Activated T-cell treated with anti-CD3 and anti-CD28 coated beads for 48 hours (primary cell): ENCODE data around the gene C2CD4B.

Source experiments
- DNase-seq: peaks from one replicate; pipeline ENCODE4 v3.0.0-alpha.2; 2020; ENCODE audit warnings: low read depth

Gene C2CD4B, protein sequence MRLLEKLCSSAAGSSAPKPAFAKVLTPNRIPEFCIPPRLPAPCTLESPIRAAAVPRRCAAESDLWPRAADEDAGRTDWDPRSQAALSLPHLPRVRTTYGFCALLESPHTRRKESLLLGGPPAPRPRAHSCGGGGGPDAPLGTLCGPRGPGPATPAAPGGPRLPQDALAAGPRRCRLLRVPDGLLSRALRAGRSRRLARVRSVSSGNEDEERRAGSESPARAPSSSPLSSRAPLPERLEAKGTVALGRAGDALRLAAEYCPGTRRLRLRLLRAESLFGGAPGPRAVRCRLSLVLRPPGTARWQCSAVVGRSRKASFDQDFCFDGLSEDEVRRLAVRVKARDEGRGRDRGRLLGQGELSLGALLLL

DNA sequence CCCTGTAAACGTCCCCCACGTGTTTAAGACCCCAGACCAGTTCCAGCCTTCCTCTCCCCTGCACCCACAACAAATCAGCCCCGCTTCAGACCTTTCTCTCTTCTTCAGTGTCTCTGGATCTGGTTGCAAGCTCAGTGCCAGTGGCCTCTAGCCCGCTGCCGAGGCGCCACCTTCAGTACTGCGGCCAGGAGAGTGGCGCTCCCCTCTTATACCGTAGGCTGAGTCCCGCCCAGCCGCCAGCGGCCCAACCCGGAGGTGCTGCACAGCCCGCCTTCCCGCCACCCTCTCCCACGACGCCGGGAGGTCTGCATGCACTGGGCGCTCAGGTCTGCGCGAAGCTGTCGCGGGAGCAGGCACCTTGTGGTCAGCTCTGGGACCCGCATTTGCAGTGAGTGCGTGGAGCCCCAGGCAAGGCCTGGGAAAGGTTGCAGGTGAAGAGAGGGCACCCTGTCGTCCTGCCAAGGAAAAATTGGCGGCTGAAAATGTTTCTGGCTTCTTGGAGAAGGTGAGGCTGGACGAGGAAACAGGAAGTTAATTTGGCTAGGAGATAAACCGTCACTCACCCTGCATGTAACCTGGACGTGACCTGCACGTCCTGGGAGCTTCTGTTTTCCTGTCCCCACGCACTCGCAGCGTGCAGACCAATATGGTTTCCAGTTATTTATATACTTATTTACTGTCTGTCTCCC lies at the start of gene C2CD4B:
TSS of gene C2CD4B (minus strand) at position 182 of the 689 bp plus-strand sequence. CDS start 301 bp downstream, outside the sequence.
- peak; percentile 28 for DNase-seq

DNA sequence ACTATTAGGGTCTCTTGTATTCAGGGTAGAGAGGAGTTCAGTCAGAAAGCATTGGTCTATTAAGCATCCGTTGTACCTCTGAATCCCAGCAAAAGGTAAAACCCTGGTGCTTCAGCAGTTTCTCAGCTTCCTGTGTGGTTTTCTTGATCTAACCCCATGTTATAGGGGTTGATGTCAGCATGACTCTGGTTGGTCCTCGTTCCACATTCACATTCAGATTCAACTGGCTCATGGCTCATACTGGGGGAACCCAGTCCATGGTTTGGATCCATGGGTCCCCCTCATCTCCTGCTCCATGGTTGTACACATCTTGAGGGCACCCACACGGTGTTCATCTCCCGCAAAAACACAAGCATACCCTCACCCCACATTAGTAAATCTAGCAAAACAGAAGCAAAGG lies 47.7 kb upstream of the C2CD4B start:
- no peak for DNase-seq

DNA sequence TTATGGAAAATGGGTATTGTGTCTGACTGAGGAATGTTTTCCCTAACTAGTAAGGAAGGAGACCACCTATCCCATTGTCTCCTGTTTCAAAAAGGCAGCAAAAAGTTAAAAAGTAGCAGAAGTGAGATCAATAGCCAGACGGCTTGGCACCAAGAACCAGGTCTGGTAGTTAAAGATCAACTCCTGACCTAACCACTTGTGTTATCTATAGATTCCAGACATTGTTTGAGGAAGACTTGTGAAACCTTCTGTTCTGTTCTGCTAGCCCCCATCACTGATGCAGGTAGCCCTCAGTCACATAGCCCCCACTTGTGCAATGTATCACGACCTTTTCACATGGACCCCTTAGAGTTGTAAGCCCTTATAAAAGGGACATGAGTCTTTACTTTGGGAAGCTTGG lies 46.3 kb upstream of the C2CD4B start:
- no peak for DNase-seq

DNA sequence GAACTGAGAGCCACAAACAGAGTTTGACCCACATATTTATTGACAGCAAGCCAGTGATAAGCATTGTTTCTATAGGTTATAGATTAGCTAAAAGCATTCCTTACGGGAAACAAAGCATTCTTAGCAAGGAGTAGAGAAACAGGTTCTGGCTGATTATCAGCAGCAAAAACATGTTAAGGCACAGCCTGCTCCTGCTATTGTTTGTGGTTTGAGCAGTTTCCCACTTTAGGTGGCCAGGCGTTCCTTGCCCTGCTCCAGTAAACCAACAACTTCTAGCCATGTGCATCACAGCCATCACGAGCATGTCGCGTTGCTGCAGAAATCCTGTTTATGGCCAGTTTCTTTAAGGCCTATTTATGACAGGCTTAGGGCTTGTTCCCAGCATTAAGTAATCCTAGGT lies 44.7 kb upstream of the C2CD4B start:
- DNase-seq: no peak

DNA sequence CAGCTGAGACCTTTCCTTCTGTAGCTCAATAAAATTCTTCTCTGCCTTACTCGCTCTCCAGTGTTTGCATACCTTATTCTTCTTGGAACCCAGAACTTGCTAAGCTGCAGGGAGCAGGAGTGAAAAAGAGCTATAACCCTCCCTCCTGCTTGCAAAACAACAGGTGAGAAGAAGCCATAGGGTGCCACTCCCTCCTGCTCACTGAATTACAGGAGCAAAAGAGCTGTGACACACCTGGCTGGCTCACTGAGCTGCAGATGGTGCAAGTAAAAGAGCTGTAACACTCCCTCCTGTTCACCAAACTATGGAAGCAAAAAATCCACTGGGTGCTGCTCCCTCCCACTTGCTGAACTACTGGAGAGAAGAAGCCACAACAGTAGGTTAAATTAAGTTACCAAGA lies 44.2 kb upstream of the C2CD4B start:
- no peak for DNase-seq

DNA sequence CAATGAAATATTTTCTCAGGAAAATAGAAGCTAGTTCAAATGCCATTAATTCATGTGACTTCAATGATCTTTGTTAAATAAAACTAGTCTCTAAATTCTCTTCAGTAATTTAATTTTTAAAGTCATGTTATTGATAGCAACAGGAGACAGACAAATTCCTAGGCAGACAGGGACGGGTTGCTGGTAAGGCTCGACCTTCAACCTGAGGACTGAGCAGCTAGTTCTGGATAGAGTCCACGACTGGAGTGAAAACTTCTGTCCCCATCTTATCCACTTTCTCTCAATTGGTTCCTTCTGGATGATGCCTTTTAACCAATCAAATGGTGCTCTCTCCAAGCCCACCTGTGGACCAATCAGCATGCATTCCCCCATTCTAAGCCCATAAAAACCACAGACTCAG lies 43.8 kb upstream of the C2CD4B start:
- DNase-seq: no peak

DNA sequence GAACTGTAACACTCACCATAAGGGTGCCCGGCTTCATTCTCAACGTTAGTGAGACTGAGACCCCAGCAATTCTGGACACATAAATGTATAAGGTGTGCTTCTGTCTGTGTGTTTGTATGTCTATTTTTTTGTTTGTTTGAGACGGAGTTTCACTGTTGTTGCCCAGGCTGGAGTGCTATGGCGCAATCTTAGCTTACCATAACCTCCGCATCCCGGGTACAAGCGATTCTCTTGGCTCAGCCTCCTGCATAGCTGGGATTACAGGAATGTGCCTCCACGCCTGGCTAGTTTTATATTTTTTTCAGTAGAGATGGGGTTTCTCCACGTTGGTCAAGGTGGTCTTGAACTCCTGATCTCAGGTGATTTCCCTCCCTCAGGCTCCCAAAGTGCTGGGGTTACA lies 43.3 kb upstream of the C2CD4B start:
- DNase-seq: no peak

DNA sequence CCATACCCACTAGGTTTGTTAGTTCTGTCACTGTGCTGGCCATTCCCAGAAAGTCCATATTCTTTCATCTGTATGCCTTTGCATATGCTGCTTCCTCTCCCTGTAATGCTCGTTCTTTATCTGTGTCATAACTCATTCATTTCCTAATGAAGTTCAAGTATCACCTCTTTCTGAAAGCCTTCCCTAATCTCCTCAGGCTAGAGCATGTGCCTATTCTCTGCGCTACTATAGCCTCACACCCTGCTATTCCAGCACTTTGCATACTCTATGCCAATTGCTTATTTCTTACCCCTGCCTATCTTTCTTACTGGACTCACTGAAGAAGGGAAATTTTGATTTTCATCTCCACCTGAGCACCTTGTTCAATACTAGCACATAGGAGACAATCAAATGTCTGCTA lies 25.6 kb upstream of the C2CD4B start:
- no peak for DNase-seq

DNA sequence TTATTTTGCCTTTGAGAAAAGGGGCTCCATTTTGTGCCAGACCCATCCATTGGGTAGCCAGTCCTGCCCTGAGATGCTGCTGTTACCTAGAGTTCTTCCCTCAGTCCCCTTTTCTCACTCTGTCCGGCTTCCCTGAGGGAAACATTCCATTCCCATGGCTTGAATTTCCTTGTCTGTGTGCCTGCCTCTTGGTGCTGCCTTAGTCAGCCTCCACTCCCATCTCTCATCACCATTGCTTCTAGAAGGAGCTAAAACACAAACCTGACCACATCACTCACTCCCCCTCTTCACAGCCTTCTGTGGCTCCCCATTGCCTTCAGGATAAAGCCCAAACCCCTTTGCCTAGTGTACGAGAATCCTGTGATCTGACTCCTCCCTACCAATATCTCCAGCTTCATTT lies 25.2 kb upstream of the C2CD4B start:
- DNase-seq: no peak

DNA sequence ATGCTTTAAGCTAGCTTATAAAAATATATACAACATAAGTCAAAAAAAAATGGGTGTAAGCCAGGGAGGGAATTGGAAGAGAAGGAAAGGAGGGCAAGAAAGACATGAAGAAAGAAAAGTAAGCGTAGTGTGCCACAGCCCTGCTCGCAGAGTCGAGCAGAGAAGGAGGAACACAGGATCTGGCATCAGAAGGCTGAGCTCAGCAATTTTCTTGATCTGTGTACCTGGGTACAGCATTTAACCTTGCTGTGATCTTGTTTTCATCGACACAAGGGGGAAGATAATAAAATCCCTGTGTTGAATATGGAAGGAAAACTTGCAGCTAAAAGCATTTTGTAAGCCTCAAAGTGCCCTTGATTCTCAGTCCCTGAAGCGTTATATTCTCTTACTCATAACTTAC lies 23.7 kb upstream of the C2CD4B start:
- DNase-seq: no peak

DNA sequence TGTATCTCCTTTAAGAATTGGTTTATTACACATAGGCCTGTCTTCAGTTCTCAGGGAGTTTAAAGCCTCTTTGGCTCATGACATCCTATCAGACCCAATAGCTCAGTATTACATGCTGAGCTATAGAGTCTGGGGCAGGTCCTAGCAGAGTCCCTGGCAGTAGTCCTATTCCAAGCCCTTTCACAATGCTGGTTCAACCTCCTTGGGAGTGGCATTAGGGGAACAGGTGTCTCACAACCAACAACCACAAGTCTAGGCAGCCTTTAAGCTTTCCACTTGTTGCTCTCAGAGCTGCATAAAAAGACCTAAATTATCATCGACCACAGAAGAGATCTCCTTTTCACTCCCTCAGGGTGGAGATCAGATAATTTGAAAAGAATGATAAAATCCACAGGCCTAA lies 22.8 kb upstream of the C2CD4B start:
- no peak for DNase-seq

DNA sequence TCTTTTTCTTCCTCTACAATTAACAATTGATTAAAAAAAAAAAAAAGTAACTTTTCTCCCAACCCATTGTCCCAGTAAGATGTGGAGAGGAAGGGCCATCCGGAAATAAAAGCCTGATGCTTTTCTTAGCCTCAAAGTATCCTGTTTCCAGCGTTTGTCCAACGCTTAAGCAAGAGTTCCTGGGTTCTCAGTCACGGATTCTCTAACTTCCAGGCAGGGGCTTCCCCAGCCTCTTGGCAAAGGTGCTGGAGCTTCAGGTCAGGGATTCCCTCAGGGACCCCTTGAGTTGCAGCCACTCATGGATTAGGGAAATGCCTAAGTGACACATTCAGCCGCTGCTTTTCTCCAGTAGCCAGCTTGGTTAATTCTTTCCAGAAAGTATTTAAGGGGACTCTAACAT lies 22.3 kb upstream of the C2CD4B start:
- no peak for DNase-seq

DNA sequence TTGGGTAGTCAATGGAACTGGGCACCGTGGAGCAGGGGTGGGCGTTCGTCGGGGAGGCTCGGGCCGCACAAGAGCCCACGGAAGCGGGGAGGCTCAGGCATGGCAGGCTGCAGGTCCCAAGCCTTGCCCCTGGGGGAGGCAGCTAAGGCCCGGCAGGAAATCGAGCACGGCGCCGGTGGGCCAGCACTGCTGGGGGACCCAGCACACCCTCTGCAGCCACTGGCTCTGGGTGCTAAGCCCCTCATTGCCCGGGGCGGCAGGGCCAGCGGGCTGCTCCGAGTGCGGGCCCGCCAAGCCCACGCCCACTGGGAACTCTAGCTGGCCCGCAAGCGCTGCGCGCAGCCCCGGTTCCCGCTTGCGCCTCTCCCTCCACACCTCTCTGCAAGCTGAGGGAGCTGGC lies 21.5 kb upstream of the C2CD4B start:
- no peak for DNase-seq

DNA sequence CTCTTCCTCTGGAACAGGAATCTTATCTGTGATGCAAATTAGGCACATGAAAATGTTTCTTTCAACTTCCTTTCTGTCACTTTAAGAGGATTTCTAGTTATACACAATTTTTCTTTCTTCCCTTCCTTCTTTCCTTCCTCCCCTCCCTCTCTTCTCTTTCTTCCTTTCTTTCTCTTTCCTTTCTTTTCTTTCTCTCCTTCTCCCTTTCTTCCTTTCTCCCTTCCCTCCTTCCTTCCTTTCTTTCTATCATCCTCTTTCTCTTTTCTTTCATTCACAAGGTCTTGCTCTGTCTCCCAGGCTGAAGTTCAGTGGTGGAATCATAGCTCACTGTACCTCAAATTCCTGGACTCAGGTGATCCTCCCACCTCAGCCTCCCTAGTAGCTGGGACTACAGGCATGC lies 18.0 kb upstream of the C2CD4B start:
- no peak for DNase-seq

DNA sequence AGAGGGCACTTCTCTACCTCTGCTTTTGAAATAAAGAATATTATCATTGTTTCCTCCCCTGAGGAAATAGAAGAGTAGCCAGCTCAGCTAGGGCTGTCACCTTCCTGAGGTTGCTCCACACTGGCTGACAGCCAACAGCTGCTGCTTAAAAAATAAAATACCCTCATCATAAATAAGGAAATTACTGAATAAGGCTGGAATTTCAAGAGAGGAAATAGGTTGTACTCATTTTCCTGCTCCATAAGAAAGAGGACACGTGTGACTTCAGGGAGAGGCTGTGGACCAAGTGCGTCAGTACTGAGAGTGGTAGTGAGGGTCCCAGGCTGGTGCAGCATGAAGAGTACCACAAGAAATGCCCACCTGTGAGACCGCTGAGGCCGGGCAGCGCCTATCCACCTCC lies 8.1 kb upstream of the C2CD4B start:
- DNase-seq: no peak

DNA sequence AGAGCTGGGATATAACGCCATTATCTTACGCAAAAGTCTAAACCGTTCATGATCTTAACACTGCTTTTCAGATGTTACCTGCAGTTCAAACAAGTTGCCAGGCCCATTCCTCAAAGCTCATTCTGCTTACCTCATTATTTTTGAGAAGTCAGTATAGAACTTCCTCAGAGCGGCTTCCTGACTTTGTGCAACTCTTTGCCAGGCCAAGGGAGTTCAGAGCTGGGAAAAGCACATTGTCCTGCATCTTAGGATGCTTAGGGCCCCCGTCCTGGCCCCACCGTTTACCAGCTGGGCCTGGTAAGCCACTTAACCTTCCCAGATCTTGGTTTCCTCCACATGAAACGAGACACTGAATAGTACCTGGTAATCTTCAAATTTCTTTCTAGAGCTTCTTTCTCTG lies 6.8 kb upstream of the C2CD4B start:
- DNase-seq: no peak

DNA sequence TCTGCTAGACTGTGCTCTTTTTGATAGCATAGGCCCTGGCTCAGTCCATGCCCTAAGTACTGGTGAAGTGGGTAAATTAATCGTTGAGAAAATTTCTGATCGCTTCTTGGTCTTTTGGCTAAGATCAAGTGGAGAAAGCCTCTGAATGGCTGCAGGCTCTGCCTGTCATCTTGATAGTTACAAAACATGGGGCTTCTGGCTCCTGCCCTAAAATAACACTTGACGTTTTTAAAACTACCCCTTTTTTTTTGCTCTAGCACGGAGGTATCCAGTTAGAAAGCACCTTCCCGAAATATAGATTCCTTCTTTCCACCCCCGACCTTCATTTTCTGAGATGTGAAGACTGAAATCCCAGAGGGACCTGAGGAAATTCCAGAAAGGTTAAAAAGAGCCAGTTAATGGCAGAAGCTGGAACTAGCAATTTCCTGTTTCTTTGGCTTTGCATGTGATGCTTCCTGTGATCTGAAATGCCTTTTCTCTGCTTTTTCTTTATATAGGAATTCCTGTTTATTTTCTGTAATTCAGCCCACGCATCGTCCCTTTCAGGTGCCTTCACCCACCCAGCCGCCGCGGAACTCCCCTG lies 799 bp upstream of the C2CD4B start:
- no peak for DNase-seq

DNA sequence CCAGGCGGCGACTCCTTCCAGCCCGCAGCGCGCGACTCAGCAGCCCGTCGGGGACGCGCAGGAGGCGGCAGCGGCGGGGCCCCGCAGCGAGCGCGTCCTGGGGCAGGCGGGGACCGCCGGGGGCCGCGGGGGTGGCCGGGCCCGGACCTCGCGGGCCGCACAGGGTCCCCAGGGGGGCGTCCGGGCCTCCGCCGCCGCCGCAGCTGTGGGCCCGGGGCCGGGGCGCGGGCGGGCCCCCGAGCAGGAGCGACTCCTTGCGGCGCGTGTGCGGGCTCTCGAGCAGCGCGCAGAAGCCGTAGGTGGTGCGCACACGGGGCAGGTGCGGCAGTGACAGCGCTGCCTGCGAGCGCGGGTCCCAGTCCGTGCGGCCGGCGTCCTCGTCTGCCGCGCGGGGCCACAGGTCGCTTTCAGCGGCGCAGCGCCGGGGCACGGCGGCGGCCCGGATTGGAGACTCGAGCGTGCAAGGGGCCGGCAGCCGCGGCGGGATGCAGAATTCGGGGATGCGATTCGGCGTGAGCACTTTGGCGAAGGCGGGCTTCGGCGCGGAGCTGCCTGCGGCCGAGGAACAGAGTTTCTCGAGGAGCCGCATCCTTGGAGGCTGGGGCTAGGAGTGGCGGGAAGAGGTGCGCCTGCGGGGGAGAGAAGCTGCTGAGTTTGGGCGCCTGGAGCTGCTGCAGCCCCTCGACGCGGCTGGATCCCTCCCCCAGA lies 535 bp downstream of the C2CD4B start:
- peak; percentile 4 for DNase-seq

DNA sequence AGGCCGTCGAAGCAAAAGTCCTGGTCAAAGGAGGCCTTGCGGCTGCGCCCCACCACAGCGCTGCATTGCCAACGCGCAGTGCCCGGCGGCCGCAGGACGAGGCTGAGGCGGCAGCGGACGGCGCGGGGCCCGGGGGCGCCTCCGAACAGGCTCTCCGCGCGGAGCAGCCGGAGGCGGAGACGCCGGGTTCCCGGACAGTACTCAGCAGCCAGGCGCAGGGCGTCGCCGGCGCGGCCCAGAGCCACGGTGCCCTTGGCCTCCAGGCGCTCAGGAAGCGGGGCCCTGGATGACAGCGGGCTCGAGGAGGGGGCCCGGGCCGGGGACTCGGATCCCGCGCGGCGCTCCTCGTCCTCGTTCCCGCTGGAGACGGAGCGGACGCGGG lies 1.1 kb downstream of the C2CD4B start:
- DNase-seq: no peak

DNA sequence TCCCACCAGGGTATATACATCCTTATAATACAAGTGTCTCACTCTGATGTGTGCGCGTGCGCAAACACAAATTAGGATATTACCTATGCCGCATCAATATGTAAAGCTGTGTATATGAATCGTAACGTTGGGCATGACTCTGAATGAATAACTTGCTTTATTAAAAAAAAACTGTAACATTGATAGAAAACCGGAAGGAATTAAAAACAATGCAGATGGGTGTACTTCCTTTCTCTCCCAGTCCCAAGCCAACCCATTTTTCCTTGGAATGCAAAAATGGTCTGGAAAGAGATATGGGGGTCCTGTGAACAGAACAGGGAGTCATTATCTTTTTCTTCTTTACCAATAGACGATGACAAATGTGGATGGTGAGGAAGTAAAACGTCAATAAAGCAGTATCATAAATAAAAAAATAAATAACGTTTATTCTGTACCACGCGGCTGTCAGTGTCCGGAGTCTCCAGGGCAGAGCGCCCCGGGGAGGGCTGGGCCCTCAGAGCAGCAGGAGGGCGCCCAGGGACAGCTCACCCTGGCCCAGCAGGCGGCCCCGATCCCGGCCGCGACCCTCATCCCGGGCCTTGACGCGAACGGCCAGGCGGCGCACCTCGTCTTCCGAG lies 1.6 kb downstream of the C2CD4B start:
- no peak for DNase-seq

DNA sequence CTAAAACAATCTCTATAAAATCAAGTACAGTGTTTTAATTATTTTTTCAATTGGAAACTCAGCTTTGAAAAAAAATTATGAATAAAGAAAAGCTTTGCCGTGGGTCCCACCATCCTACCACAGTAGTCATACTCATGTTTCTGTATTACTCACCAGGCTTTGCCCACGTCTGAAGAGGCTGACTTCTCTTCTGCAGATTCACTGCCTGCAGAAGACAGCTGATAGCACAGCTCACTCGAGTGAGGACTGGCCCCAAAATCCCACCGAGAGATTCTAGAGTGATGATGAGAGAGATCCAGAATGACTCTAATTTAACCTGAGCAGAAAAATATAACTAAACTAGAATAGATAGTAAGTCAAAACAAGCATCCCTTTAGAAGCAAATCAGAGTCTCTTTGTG lies 11.9 kb downstream of the C2CD4B start:
- peak; percentile 29 for DNase-seq

DNA sequence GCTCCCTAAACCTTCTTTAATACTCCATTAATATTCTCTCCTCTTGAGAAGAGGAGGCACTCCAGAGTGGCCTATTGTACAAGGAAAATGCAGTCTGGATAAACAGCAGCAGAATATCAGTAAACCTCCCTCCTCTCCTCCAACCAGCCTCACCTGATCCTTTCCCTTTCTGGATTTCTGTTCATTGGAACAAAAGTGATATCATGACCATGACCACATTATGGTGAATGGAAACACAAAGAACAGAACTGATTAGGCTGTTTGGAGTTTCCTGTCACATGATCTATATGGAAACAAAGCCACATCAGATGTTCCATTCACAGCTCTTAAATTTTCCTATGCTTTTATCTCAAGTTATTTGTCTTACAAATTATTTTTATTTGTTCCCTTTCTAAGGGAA lies 14.6 kb downstream of the C2CD4B start:
- no peak for DNase-seq
